Suprapubic skin (tissue), 4 donors: ENCODE data around the gene STARD13. TPM values are rescaled to one million over a fixed set of nuclear protein-coding genes. Genes with fewer than 3 reads are reported as not detected.

Source experiments
- DNase-seq, 2 donors: peaks; one replicate each; pipeline ENCODE4 v3.0.0-alpha.2; 2019; ENCODE audit warnings: low spot score in 2 of 2
- H3K27ac ChIP-seq: fragments of 200-600 bp; sonication (generic); one replicate; pipeline ENCODE4 v1.5.1; 2019
- H3K27me3 ChIP-seq: fragments of 200-600 bp; sonication (generic); one replicate; pipeline ENCODE4 v1.5.1; 2019
- H3K36me3 ChIP-seq: fragments of 200-600 bp; sonication (generic); one replicate; pipeline ENCODE4 v1.5.1; 2019
- H3K4me1 ChIP-seq: fragments of 200-600 bp; sonication (generic); one replicate; pipeline ENCODE4 v1.5.1; 2019
- H3K4me3 ChIP-seq: fragments of 200-600 bp; sonication (generic); one replicate; pipeline ENCODE4 v1.5.1; 2019; ENCODE audit warnings: mild to moderate bottlenecking
- H3K9me3 ChIP-seq: fragments of 200-600 bp; sonication (generic); one replicate; pipeline ENCODE4 v1.5.1; 2019
- EP300 ChIP-seq: sonication (generic); formaldehyde crosslinking; IDR thresholded peaks from one replicate; pipeline ENCODE4 v1.6.1; 2017; ENCODE audit warnings: antibody characterized with exemption
- POLR2A ChIP-seq, 2 donors: fragments of 450-650 bp; IDR thresholded peaks; one replicate each; pipeline ENCODE4 v1.6.1; 2017; ENCODE audit warnings: antibody characterized with exemption in 2 of 2, mild to moderate bottlenecking in 2 of 2, moderate library complexity in 2 of 2
- POLR2AphosphoS5 ChIP-seq, 3 donors: sonication (generic); formaldehyde crosslinking; IDR thresholded peaks; one replicate each; pipeline ENCODE4 v1.6.1; 2017; ENCODE audit warnings: antibody characterized with exemption in 3 of 3
- WGBS: methylation state at CpG from one replicate; pipeline ENCODE4 v1.1.5; 2018; 5-methylcytosine and 5-hydroxymethylcytosine counted together
- total RNA-seq, 4 donors: library from RNA; depleted of rRNA; stranded (reverse); fragments of >200 nt; gene quantifications; one replicate each; pipeline ENCODE4 v1.1.0, GENCODE V29; 2016
- TF ChIP-seq, protein P1 (sequence below), 2 donors: fragments of 200-600 bp in 1 of 2; fragments of 450-650 bp in 1 of 2; sonication (generic) in 1 of 2; IDR thresholded peaks; one replicate each; pipeline ENCODE4 v1.5.1; 2016 to 2019; ENCODE audit warnings: antibody characterized with exemption in 2 of 2, mild to moderate bottlenecking in 1 of 2, moderate library complexity in 1 of 2

STARD13 gene
- total RNA-seq, 4 donors from 2014 or later: 7.9 to 31.4 (median 15.9) TPM

DNA sequence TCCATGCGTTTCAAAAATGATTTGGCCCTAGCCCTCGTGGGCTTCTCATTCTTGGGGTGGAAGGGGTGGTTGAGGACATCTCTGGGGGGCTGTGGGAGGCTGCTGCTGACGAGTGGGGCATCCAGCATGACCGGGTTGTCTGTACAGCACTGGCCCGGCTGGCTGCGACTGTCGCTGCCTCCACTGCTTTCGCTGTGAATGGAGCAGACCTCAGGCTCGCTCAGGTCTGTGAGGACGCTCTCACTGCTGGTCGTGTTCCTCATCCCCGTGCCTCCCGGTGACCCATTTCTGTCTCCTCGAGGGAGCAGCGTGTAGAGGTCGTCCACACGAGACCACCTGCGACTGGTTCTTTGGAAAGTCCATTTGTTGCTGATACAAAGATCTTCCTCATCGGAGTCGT lies 155.7 kb downstream of the STARD13 start:
- Histone ChIP-seq H3K27ac (no peak overlapping the region), H3K9me3 (no peaks in the 10 kb centered on the region), H3K36me3 (peaks cover 18% of the 10 kb centered on the region), H3K4me1 (peaks cover 33% of the 10 kb centered on the region), H3K27me3 (no peaks in the 10 kb centered on the region), H3K4me3 (no peak overlapping the region)
- TF ChIP-seq POLR2AphosphoS5 (IDR thresholded peaks at IDR 0.05) (no peak), POLR2A (IDR thresholded peaks at IDR 0.05) (no peak), EP300 (no peak)
- TF ChIP-seq, protein P1, sequence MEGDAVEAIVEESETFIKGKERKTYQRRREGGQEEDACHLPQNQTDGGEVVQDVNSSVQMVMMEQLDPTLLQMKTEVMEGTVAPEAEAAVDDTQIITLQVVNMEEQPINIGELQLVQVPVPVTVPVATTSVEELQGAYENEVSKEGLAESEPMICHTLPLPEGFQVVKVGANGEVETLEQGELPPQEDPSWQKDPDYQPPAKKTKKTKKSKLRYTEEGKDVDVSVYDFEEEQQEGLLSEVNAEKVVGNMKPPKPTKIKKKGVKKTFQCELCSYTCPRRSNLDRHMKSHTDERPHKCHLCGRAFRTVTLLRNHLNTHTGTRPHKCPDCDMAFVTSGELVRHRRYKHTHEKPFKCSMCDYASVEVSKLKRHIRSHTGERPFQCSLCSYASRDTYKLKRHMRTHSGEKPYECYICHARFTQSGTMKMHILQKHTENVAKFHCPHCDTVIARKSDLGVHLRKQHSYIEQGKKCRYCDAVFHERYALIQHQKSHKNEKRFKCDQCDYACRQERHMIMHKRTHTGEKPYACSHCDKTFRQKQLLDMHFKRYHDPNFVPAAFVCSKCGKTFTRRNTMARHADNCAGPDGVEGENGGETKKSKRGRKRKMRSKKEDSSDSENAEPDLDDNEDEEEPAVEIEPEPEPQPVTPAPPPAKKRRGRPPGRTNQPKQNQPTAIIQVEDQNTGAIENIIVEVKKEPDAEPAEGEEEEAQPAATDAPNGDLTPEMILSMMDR (IDR thresholded peaks at IDR 0.05): no peak
- WGBS: 93% methylated on average over 18 of the region's 20 CpGs
- DNase-seq: no peak

DNA sequence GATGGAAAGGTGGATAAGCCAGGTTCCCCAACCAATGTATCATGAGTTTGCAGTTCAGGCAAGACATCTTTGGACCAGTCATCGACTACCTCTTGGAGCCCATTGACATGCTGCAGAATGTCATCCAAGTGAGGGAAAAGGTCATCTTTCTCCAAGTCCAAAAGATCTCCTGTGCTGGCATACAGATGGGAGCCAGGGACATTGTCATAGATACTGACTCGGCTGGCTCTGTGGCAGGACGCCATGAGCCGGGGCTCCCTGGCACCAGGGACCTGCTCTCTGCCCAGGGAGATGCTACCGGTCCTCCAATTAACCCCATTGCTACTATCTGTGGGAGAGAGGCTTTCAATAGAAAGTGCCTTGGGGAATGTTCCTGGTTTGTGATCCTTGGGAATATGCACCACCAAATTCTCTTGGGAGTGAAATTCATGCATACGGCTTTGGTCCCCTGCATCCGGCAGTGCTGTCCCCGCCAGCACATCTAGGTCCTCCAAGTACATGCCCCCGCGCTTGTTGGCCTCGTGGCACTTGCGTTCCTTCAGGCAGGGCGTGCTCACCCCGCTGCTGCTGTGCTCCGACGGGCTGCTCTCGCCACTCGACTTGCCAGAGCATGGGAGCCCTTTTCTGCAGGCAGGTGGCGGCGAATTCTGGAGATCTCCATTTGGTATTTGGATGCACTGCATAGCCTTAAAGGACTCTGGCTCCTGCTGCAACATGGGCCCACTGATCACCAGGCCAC lies 156.3 kb downstream of the STARD13 start:
- peaks cover 35% of the 10 kb centered on the region for H3K4me1 ChIP-seq

DNA sequence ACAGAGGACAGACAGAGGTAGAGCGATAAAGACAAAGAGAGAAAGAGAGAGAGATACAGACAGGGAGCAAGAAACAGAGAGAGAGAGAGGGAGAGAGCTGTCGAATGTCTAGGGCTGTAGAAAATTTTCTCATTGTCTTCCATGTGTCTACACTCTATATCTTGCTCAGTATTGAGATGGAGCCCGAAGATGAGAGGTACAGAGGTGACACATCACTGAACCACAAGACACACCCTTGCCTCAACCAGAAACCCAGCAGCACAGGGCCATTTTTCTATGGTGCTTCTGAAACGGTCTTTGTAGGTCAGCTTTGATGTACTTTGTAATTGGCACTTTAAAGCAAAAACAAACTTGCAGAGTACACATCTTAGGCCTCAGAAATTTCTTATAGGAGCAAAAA lies 157.4 kb downstream of the STARD13 start:
- H3K4me3 ChIP-seq: no peak overlapping the region
- peaks cover 22% of the 10 kb centered on the region for H3K36me3 ChIP-seq
- H3K27ac ChIP-seq: peak overlapping the region; percentile 88
- no peaks in the 10 kb centered on the region for H3K9me3 ChIP-seq
- TF ChIP-seq POLR2A (IDR thresholded peaks at IDR 0.05) (no peak), EP300 (no peak), POLR2AphosphoS5 (IDR thresholded peaks at IDR 0.05) (no peak)
- TF ChIP-seq, protein P1 (IDR thresholded peaks at IDR 0.05): no peak
- no peaks in the 10 kb centered on the region for H3K27me3 ChIP-seq
- peaks cover 39% of the 10 kb centered on the region for H3K4me1 ChIP-seq
- 80% methylated on average over 4 of the region's 4 CpGs for WGBS
- no peak for DNase-seq

More for the DNA sequence above, 156.3 kb downstream of the STARD13 start:
- Histone ChIP-seq H3K27me3 (no peaks in the 10 kb centered on the region), H3K9me3 (no peaks in the 10 kb centered on the region), H3K36me3 (peaks cover 19% of the 10 kb centered on the region), H3K27ac (no peak overlapping the region), H3K4me3 (no peak overlapping the region)
- no peak for DNase-seq
- WGBS: 98% methylated on average over 17 of the region's 20 CpGs
- no peak for TF ChIP-seq EP300
- TF ChIP-seq POLR2A (IDR thresholded peaks at IDR 0.05): no peak
- TF ChIP-seq POLR2AphosphoS5 (IDR thresholded peaks at IDR 0.05): no peak
- TF ChIP-seq, protein P1 (IDR thresholded peaks at IDR 0.05): no peak

DNA sequence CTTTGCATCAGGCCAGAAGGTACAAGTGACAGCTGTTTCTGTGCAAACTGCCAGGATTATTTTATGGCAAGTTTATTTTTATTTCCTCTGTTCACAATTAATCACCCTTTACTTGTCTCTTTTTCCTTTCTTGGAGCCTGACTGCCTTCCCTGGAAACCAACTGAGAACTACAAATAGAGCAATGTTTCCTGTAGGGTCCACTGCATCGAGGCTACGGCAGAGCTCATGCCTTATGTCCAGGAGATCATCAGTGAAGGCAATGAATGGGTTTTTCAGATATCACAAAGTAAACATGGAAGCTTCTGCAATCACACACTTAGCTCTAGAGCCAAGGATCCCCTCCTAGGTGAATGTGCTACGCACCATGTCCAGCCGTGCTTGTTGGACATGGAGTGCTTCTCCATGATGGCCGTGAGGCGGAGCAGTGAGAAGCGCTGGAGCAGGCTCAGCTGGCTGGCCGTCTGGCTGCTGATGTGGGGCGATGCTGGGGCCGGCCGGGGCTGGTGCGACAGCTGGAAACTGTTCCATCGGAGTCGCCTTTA lies 158.5 kb downstream of the STARD13 start:
- no peak overlapping the region for H3K4me3 ChIP-seq
- peaks cover 22% of the 10 kb centered on the region for H3K36me3 ChIP-seq
- TF ChIP-seq, protein P1 (IDR thresholded peaks at IDR 0.05): no peak
- TF ChIP-seq EP300 (no peak), POLR2AphosphoS5 (IDR thresholded peaks at IDR 0.05) (no peak), POLR2A (IDR thresholded peaks at IDR 0.05) (no peak)
- H3K4me1 ChIP-seq: peaks cover 39% of the 10 kb centered on the region
- 55% methylated on average over 14 of the region's 14 CpGs for WGBS
- H3K27ac ChIP-seq: peak overlapping the region; percentile 88
- DNase-seq: peak in 1 of 2 donors; percentile 66
- no peaks in the 10 kb centered on the region for H3K9me3 ChIP-seq
- H3K27me3 ChIP-seq: no peaks in the 10 kb centered on the region

DNA sequence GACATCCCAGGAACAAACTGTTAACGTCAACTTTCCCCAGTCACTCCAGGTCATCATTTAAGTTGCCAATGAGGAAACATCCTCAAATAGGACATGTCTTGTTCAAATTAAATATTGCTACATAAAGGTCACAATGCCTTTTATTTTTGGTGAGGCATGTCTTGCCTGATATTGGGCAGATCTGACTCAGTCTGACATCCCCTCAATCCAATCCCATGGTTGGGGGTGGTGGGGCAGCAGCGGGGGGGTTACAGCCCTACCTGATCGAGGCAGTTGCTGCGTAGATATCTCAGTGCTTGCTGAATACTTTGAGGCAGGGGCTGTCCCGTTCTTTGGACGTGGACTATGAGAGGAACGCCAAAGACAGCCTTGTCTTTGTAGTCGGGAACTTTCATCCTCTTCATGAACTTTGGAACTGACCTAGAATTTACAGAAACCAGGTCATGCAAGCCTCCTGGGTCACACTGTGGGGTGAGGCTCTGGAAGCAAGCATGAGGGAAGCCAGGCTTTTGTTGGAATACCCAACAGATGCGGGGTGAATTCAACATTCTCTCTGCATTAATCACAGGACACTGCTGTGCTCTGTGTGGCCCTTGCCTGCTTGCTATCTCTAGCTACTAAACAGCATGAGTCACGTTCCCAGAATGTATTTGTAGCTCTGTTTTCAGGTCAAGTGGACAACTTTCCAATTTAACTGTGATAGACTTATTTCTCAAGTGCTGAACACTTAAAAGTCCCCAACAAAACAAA lies 159.6 kb downstream of the STARD13 start:
- Histone ChIP-seq H3K4me3 (no peak overlapping the region), H3K27ac (peak overlapping the region; percentile 88), H3K9me3 (no peaks in the 10 kb centered on the region), H3K36me3 (peaks cover 22% of the 10 kb centered on the region), H3K27me3 (no peaks in the 10 kb centered on the region), H3K4me1 (peaks cover 39% of the 10 kb centered on the region)
- peak; percentile 82 to 87 for DNase-seq
- TF ChIP-seq POLR2A (IDR thresholded peaks at IDR 0.05): no peak
- peak in 2 of 3 donors; percentile 51 to 53 for TF ChIP-seq POLR2AphosphoS5 (IDR thresholded peaks at IDR 0.05)
- TF ChIP-seq, protein P1 (IDR thresholded peaks at IDR 0.05): no peak
- WGBS: 32% methylated on average over 10 of the region's 10 CpGs
